K562 (cell line): ENCODE results near the gene COX7B. TPM values are rescaled to one million over a fixed set of nuclear protein-coding genes. Genes with fewer than 3 reads are reported as not detected.

Source experiments
- ATAC-seq: fragments of 200-7000 bp; cut with Tn5 transposase; 3 replicates; pipeline ENCODE4 v1.9.1; 2020; ENCODE audit warnings: moderate library complexity
- BruUV-seq: library from RNA; stranded (reverse); fragments of 400-500 nt; replicated peaks from 2 replicates; lab custom pipeline; 2021; lab: Mats Ljungman, UMichigan
- CTCF ChIA-PET: fragments of 300-600 bp; formaldehyde crosslinking; extraction: SDS; loops from one replicate; lab custom pipeline; 2021; ENCODE audit warnings: low intra/inter-chr PET ratio; lab: Yijun Ruan, JAX
- POLR2A ChIA-PET: fragments of 300-600, 350-650 bp; sonication (Branson Sonifier 250); formaldehyde crosslinking; extraction: SDS; loops from one replicate; lab custom pipeline; 2021; ENCODE audit warnings: antibody characterized with exemption, inconsistent platforms; lab: Yijun Ruan, JAX
- DNase-seq, 4 experiments: peaks; one replicate each; pipeline versions ENCODE4 v3.0.0 to v3.0.0-alpha.2; 2011 to 2018; ENCODE audit warnings: low spot score in 3 of 4, mixed read lengths in 3 of 4; ENCODE audit errors: extremely low read depth in 1 of 4
- FAIRE-seq: peaks from 2 replicates; lab custom pipeline; 2011; peaks lifted over from hg19 to GRCh38; lab: Jason Lieb, UNC
- H2AFZ ChIP-seq: 2 replicates; pipeline ENCODE4 v1.6.0; 2011; ENCODE audit warnings: low read depth, low read length, control low read depth, inconsistent platforms
- H3K27ac ChIP-seq: fragments of 200-600 bp; 3 replicates; pipeline ENCODE4 v1.8.0; 2011; ENCODE audit warnings: low read depth, mild to moderate bottlenecking, control low read depth, inconsistent platforms, low read length, moderate library complexity, mixed read lengths; ENCODE audit errors: extremely low read depth
- H3K27me3 ChIP-seq, 2 experiments: fragments of 300-600 bp in 1 of 2; 2 replicates in 1 of 2; 3 replicates in 1 of 2; pipeline versions ENCODE4 v1.6.0 to v1.8.0; 2011; ENCODE audit warnings: inconsistent platforms in 2 of 2, low read length in 2 of 2, mild to moderate bottlenecking in 1 of 2, mixed read lengths in 1 of 2, moderate library complexity in 1 of 2; ENCODE audit not compliant: control insufficient read depth in 2 of 2, insufficient read depth in 2 of 2
- H3K36me3 ChIP-seq: fragments of 300-600 bp; 3 replicates; pipeline ENCODE4 v1.8.0; 2011; ENCODE audit warnings: mild to moderate bottlenecking, low read length, inconsistent platforms; ENCODE audit not compliant: control insufficient read depth, insufficient read depth
- H3K4me1 ChIP-seq, 2 experiments: fragments of 200-600 bp in 1 of 2; replicated peaks in 1 of 2; 2 replicates in 1 of 2; 3 replicates in 1 of 2; pipeline versions ENCODE4 v1.5.1 to v1.8.0; 2011; ENCODE audit warnings: inconsistent platforms in 2 of 2, low read length in 2 of 2, mild to moderate bottlenecking in 1 of 2, mixed read lengths in 1 of 2, moderate library complexity in 1 of 2; ENCODE audit not compliant: control insufficient read depth in 2 of 2, insufficient read depth in 2 of 2
- H3K4me2 ChIP-seq: 2 replicates; pipeline ENCODE4 v1.6.1; 2011; ENCODE audit warnings: low read length, control low read depth, inconsistent platforms, mixed read lengths; ENCODE audit not compliant: insufficient read depth
- H3K4me3 ChIP-seq: fragments of 200-600 bp; sonication (generic), shearing (Covaris generic); 2 replicates; pipeline ENCODE4 v1.5.1; 2016; ENCODE audit warnings: control low read depth, inconsistent platforms
- H3K79me2 ChIP-seq: fragments of 200-600 bp; 3 replicates; pipeline ENCODE4 v1.8.0; 2011; ENCODE audit warnings: low read length, inconsistent platforms; ENCODE audit not compliant: control insufficient read depth, insufficient read depth
- H3K9ac ChIP-seq, 2 experiments: 2 replicates each; pipeline versions ENCODE4 v1.6.0 to v1.6.1; 2011; ENCODE audit warnings: low read depth in 2 of 2, low read length in 2 of 2, control low read depth in 1 of 2, inconsistent platforms in 1 of 2, mild to moderate bottlenecking in 1 of 2, mixed read lengths in 1 of 2; ENCODE audit not compliant: insufficient read depth in 1 of 2
- H3K9me1 ChIP-seq: one replicate; pipeline ENCODE4 v1.6.0; 2011; ENCODE audit warnings: inconsistent platforms, mild to moderate bottlenecking, low read length, moderate library complexity; ENCODE audit not compliant: control insufficient read depth, insufficient read depth
- H3K9me3 ChIP-seq: replicated peaks from 2 replicates; pipeline ENCODE4 v1.5.1; 2011; ENCODE audit warnings: low read depth, low read length, inconsistent platforms; ENCODE audit not compliant: control insufficient read depth, insufficient read depth
- H4K20me1 ChIP-seq: replicated peaks from 2 replicates; pipeline ENCODE4 v1.6.1; 2011; ENCODE audit warnings: low read length, inconsistent platforms, mixed read lengths; ENCODE audit not compliant: control insufficient read depth, insufficient read depth
- ARID2 ChIP-seq: fragments of 450-650 bp; IDR thresholded peaks from 2 replicates; pipeline ENCODE4 v1.6.1; 2017; ENCODE audit warnings: antibody characterized with exemption, mild to moderate bottlenecking
- ASH1L ChIP-seq: fragments of 450-650 bp; IDR thresholded peaks from 2 replicates; pipeline ENCODE4 v1.6.1; 2018; ENCODE audit warnings: borderline replicate concordance, mild to moderate bottlenecking, low read depth; ENCODE audit not compliant: partially characterized antibody
- ATF6 ChIP-seq: sonication (generic); formaldehyde crosslinking; IDR thresholded peaks from 2 replicates; pipeline ENCODE4 v1.4.0; 2020; ENCODE audit warnings: mild to moderate bottlenecking, missing genetic modification reagents
- CBX3 ChIP-seq, 2 experiments: IDR thresholded peaks; 1 replicate in 1 of 2; 2 replicates in 1 of 2; pipeline ENCODE4 v1.6.1; 2012; ENCODE audit warnings: inconsistent platforms in 2 of 2, low read length in 2 of 2, borderline replicate concordance in 1 of 2, control low read depth in 1 of 2
- CBX5 ChIP-seq: IDR thresholded peaks from 2 replicates; pipeline ENCODE4 v1.6.1; 2014; ENCODE audit warnings: low read depth, borderline replicate concordance
- EP400 ChIP-seq: fragments of 450-650 bp; IDR thresholded peaks from 2 replicates; pipeline ENCODE4 v1.6.1; 2017; ENCODE audit warnings: antibody characterized with exemption, mild to moderate bottlenecking, moderate library complexity
- EZH2 ChIP-seq: IDR thresholded peaks from 2 replicates; pipeline ENCODE4 v1.6.1; 2012; ENCODE audit warnings: low read depth, mild to moderate bottlenecking, inconsistent platforms, low read length, borderline replicate concordance
- GTF2F1 ChIP-seq: IDR thresholded peaks from 2 replicates; pipeline ENCODE4 v1.6.1; 2011; ENCODE audit warnings: low read depth, low read length, improper control_type of control experiment
- HMG20B ChIP-seq: fragments of 250-450 bp; sonication (Bioruptor Pico); IDR thresholded peaks from 2 replicates; pipeline ENCODE4 v1.5.0; 2021; ENCODE audit warnings: mild to moderate bottlenecking
- HNRNPLL ChIP-seq: fragments of 200-400 bp; formaldehyde crosslinking; IDR thresholded peaks from 2 replicates; pipeline ENCODE4 v1.6.1; 2017; ENCODE audit warnings: low read length, low read depth, mild to moderate bottlenecking; ENCODE audit not compliant: poor library complexity, severe bottlenecking
- TEAD1 ChIP-seq, 2 experiments: fragments of 450-650 bp in 1 of 2; sonication (generic) in 1 of 2; formaldehyde crosslinking; IDR thresholded peaks; 2 replicates each; pipeline versions ENCODE4 v1.4.0 to v1.8.0; 2020 to 2022; ENCODE audit warnings: mild to moderate bottlenecking in 2 of 2, missing genetic modification reagents in 1 of 2
- ZFP36 ChIP-seq: fragments of 150-350 bp; IDR thresholded peaks from 2 replicates; pipeline ENCODE4 v1.6.1; 2018; ENCODE audit warnings: low read length, low read depth; ENCODE audit not compliant: partially characterized antibody
- ZNF224 ChIP-seq: sonication (generic); formaldehyde crosslinking; IDR thresholded peaks from 2 replicates; pipeline ENCODE4 v1.8.0; 2022; ENCODE audit warnings: mild to moderate bottlenecking, missing genetic modification reagents
- ZNF707 ChIP-seq: fragments of 250-450 bp; sonication (Bioruptor Pico); conservative IDR thresholded peaks from 2 replicates; pipeline ENCODE4 v1.8.0; 2022; ENCODE audit warnings: inconsistent platforms, mild to moderate bottlenecking, moderate library complexity
- WGBS: fragments of 100-300 bp; shearing (Covaris generic); methylation state at CpG from one replicate; pipeline ENCODE4 v1.1.6; 2016; ENCODE audit warnings: low coverage, mixed read lengths; ENCODE audit not compliant: insufficient coverage; ENCODE audit errors: missing lambda C conversion rate; 5-methylcytosine and 5-hydroxymethylcytosine counted together
- in situ Hi-C: fragments of 300-500 bp; cut with MboI; formaldehyde crosslinking; loops from 4 replicates; pipeline ENCODE4 v1.15.0; 2018; ENCODE audit warnings: inconsistent platforms, mixed read lengths
- intact Hi-C: fragments of 100-400 bp; cut with micrococcal nuclease; formaldehyde crosslinking; loops from 2 replicates; pipeline ENCODE4 v1.14.2; 2022
- polyA plus RNA-seq, 8 experiments: library from polyadenylated mRNA; depleted of rRNA in 4 of 8; stranded (reverse) in 5 of 8; unstranded in 3 of 8; fragments of >200 nt; fragmentation: Nextera tagmentation in 2 of 8; fragmentation: Illumina TruSeq in 1 of 8; extraction: Ambion mirVana in 2 of 8; extraction: Trizol in 1 of 8; gene quantifications; 2 replicates each; pipeline versions ENCODE4 v1.2.1 to v1.2.3, GENCODE V29; 2011 to 2014; ENCODE audit warnings: inconsistent platforms in 1 of 8, missing spikeins in 1 of 8
- total RNA-seq, 7 experiments: library from RNA; depleted of rRNA in 6 of 7; stranded (reverse); fragments of >200 nt in 6 of 7; fragmentation: Illumina TruSeq in 2 of 7; extraction: Trizol in 2 of 7; gene quantifications; 2 replicates each; pipeline versions ENCODE4 v1.2.1 to v1.2.3, GENCODE V29; 2011 to 2021; ENCODE audit warnings: low replicate concordance in 1 of 7
- TF ChIP-seq, protein P1 (sequence below): sonication (generic); formaldehyde crosslinking; IDR thresholded peaks from 2 replicates; pipeline ENCODE4 v1.9.0; 2022; ENCODE audit warnings: mild to moderate bottlenecking, missing genetic modification reagents
- TF ChIP-seq, protein P2 (sequence below): sonication (generic); formaldehyde crosslinking; IDR thresholded peaks from 2 replicates; pipeline ENCODE4 v1.5.0; 2020; ENCODE audit warnings: missing genetic modification reagents
- TF ChIP-seq, protein P3 (sequence below): IDR thresholded peaks from 2 replicates; pipeline ENCODE4 v1.6.1; 2011; ENCODE audit warnings: borderline replicate concordance, low read depth, mild to moderate bottlenecking, moderate library complexity, low read length; ENCODE audit not compliant: insufficient read depth, poor library complexity, severe bottlenecking
- TF ChIP-seq, protein P4 (sequence below): sonication (generic); formaldehyde crosslinking; IDR thresholded peaks from 2 replicates; pipeline ENCODE4 v1.8.0; 2022; ENCODE audit warnings: missing genetic modification reagents, mild to moderate bottlenecking, borderline replicate concordance

Gene COX7B
- total and polyA plus RNA-seq, 9 of the 15 experiments (the other 6 are each of a cell fraction or from before 2014, with no cell fraction given): 549 to 2,891 (median 1,307) TPM

GRCh38 chrX:77875372-77875771 is 23.9 kb upstream of the COX7B start:
- no peak overlapping the region for H3K9ac ChIP-seq
- no TSS peak for BruUV-seq
- DNase-seq (no peak), FAIRE-seq (no peak), ATAC-seq (no peak)
- H3K4me2 ChIP-seq: no peak overlapping the region
- 69% methylated on average over 8 of the region's 8 CpGs for WGBS
- H3K4me3 ChIP-seq: no peak overlapping the region
- no peaks in the 10 kb centered on the region for H3K4me1 ChIP-seq
- no peaks in the 10 kb centered on the region for H4K20me1 ChIP-seq
- no peak overlapping the region for H3K27ac ChIP-seq
- peaks cover 6% of the 10 kb centered on the region; the same call in 2 of the 3 replicates for H3K36me3 ChIP-seq
- no peaks in the 10 kb centered on the region for H3K9me3 ChIP-seq
- intact Hi-C loops: no loop called here
- H3K9me1 ChIP-seq: no peaks in the 10 kb centered on the region
- H2AFZ ChIP-seq: no peak overlapping the region
- ChIA-PET CTCF (no interaction called here), POLR2A (no interaction called here)
- H3K79me2 ChIP-seq: no peaks in the 10 kb centered on the region
- H3K27me3 ChIP-seq: no peaks in the 10 kb centered on the region
- in situ Hi-C loops: no loop called here
- no peak for TF ChIP-seq EZH2
- TF ChIP-seq ASH1L: no peak
- TF ChIP-seq, protein P1, sequence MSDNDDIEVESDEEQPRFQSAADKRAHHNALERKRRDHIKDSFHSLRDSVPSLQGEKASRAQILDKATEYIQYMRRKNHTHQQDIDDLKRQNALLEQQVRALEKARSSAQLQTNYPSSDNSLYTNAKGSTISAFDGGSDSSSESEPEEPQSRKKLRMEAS (CRISPR knock-in tag): no peak
- no peak for TF ChIP-seq TEAD1 (CRISPR knock-in tag; IDR thresholded peaks at IDR 0.05)
- no peak for TF ChIP-seq HMG20B (CRISPR knock-in tag)
- no peak for TF ChIP-seq GTF2F1
- TF ChIP-seq, protein P2, sequence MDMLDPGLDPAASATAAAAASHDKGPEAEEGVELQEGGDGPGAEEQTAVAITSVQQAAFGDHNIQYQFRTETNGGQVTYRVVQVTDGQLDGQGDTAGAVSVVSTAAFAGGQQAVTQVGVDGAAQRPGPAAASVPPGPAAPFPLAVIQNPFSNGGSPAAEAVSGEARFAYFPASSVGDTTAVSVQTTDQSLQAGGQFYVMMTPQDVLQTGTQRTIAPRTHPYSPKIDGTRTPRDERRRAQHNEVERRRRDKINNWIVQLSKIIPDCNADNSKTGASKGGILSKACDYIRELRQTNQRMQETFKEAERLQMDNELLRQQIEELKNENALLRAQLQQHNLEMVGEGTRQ: no peak
- TF ChIP-seq CBX5: no peak
- TF ChIP-seq CBX3 (IDR thresholded peaks at IDR 0.05; ENCODE audit: borderline replicate concordance in 1 of 2, low read length in 2 of 2): no peak
- TF ChIP-seq ZNF707: no peak
- TF ChIP-seq, protein P3, sequence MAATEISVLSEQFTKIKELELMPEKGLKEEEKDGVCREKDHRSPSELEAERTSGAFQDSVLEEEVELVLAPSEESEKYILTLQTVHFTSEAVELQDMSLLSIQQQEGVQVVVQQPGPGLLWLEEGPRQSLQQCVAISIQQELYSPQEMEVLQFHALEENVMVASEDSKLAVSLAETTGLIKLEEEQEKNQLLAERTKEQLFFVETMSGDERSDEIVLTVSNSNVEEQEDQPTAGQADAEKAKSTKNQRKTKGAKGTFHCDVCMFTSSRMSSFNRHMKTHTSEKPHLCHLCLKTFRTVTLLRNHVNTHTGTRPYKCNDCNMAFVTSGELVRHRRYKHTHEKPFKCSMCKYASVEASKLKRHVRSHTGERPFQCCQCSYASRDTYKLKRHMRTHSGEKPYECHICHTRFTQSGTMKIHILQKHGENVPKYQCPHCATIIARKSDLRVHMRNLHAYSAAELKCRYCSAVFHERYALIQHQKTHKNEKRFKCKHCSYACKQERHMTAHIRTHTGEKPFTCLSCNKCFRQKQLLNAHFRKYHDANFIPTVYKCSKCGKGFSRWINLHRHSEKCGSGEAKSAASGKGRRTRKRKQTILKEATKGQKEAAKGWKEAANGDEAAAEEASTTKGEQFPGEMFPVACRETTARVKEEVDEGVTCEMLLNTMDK: no peak
- no peak for TF ChIP-seq HNRNPLL
- TF ChIP-seq ZFP36: no peak
- TF ChIP-seq ATF6 (CRISPR knock-in tag): no peak
- no peak for TF ChIP-seq ZNF224 (CRISPR knock-in tag)
- TF ChIP-seq EP400: no peak
- TF ChIP-seq, protein P4, sequence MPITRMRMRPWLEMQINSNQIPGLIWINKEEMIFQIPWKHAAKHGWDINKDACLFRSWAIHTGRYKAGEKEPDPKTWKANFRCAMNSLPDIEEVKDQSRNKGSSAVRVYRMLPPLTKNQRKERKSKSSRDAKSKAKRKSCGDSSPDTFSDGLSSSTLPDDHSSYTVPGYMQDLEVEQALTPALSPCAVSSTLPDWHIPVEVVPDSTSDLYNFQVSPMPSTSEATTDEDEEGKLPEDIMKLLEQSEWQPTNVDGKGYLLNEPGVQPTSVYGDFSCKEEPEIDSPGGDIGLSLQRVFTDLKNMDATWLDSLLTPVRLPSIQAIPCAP (CRISPR knock-in tag): no peak
- no peak for TF ChIP-seq ARID2
